GM19351 (cell line): ENCODE results near the gene DDX5.

Source experiments
- ATAC-seq: cut with Tn5 transposase; IDR thresholded peaks from one replicate; pipeline ENCODE4 v1.9.1; 2021; ENCODE audit warnings: mild to moderate bottlenecking, moderate library complexity; ENCODE audit not compliant: unreplicated experiment

The DDX5 gene

GRCh38 chr17:64448665-64449512 is 57.2 kb downstream of the DDX5 start, which contains the start of gene MILR1:
TSS of gene MILR1 (plus strand) at chr17:64449115. CDS start at chr17:64449169, 54 bp downstream.
- no peak for ATAC-seq
